ENCODE measurements around the gene PEX3. TPM values are rescaled to one million over a fixed set of nuclear protein-coding genes. Genes with fewer than 3 reads are reported as not detected.

Gene PEX3, protein sequence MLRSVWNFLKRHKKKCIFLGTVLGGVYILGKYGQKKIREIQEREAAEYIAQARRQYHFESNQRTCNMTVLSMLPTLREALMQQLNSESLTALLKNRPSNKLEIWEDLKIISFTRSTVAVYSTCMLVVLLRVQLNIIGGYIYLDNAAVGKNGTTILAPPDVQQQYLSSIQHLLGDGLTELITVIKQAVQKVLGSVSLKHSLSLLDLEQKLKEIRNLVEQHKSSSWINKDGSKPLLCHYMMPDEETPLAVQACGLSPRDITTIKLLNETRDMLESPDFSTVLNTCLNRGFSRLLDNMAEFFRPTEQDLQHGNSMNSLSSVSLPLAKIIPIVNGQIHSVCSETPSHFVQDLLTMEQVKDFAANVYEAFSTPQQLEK
- 10 to 100 TPM in 4 of 6 donors, 1 to 10 TPM in 2; 3.4 to 18.5 (median 13.1) TPM for total RNA-seq

DNA sequence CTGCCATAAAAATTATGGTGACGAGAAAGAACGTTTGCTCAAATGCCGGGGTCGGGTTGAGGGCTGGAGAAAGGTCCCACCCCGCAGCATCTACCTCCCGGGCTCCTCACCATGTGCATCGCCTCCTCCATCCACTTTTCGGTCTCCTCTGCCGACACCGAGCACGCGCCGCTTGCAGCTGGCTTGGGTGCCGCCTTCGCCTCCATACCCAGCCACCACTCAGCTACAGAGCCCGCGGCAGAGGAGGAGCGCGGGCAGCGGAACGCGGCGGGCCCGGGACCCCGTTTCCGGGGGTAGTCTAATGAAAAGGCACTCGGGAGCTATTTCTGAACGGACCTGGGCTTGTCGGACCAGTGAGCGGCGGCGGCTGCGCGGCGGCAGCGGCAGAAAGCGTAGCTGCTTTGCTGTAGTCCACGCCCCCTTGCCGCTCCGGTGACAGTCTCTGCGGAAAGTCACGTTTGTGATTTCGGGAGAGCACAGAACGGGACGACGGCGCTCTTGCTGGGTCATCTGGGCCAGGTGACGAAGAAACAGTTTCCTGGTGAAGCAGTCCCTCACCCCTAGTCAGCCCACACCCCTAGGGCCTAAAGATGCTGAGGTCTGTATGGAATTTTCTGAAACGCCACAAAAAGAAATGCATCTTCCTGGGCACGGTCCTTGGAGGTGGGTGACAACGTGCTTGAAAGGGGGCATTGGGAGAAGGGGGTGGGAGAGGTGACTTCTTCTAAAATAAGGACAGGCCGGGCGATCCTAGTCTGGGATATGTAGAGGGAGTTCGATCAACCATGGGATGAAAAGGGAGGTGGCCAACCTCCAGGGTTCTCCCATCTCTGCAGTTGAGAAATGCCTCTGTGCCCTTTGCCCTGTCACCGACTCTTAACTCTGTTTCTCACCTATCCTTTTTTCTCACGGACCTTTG, at the start of gene PEX3, which contains the start of gene ADAT2:
TSS of gene PEX3 (plus strand) at position 353 of the 919 bp plus-strand sequence. CDS start at position 591, 238 bp downstream.
TSS of gene ADAT2 (minus strand) at position 243 of the 919 bp plus-strand sequence. CDS start at position 206, 37 bp downstream.
- ATAC-seq (ENCODE audit: low FRiP score in 2 of 2) (peak; percentile 99 to 100), DNase-seq (peak; percentile 96 to 98)
- H3K4me3 ChIP-seq: peak within 1 kb of the TSS; percentile 61 to 85 (median 74)
- TF ChIP-seq CTCF (IDR thresholded peaks at IDR 0.05) (peak in 2 of 6 experiments; percentile 4 to 15), POLR2A (IDR thresholded peaks at IDR 0.05) (peak in 3 of 4 donors; percentile 63 to 74 (median 65)), EP300 (IDR thresholded peaks at IDR 0.05) (peak in 1 of 4 donors; percentile 62), POLR2AphosphoS5 (IDR thresholded peaks at IDR 0.05) (peak; percentile 74 to 89)
- H3K4me1 ChIP-seq: peaks cover 15 to 25% (median 19%) of the 10 kb centered on the region in 4 donors
- peak within 1 kb of the TSS; percentile 80 to 81 (median 81) for H3K27ac ChIP-seq
- H3K36me3 ChIP-seq: no peaks in the 10 kb centered on the region
- H3K9me3 ChIP-seq: no peaks in the 10 kb centered on the region
- no peaks in the 10 kb centered on the region for H3K27me3 ChIP-seq
- WGBS, 2 donors: 0 to 1% methylated on average over 50 to 53 of the region's 56 CpGs

DNA sequence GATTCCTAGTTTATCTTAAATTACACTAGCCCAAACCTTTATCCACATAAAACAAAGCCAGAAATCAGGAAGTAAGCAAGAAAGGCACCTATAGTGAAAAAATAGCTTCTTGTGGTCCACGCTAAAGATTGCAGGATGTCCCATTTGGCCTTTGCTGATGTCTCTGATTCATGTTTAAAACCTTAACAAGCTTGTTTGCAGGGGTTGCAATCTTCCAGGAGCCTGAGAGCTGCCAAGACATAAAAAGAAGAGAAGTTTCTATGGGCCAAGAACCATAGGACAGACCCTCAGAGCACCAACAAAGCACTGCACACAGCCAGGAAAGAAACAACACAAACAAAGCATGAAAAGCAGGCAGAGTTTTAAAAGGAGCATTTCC, 49.5 kb upstream of the PEX3 start:
- TF ChIP-seq POLR2A (IDR thresholded peaks at IDR 0.05) (no peak), EP300 (IDR thresholded peaks at IDR 0.05) (no peak), CTCF (IDR thresholded peaks at IDR 0.05) (no peak), POLR2AphosphoS5 (IDR thresholded peaks at IDR 0.05) (no peak)
- DNase-seq (no peak), ATAC-seq (ENCODE audit: low FRiP score in 2 of 2) (no peak)
- Histone ChIP-seq H3K36me3 (no peaks in the 10 kb centered on the region), H3K4me1 (peaks cover 9 to 23% (median 12%) of the 10 kb centered on the region in 4 donors), H3K27ac (peak overlapping the region in 1 of 4 donors; percentile 64), H3K27me3 (no peaks in the 10 kb centered on the region), H3K9me3 (no peaks in the 10 kb centered on the region), H3K4me3 (no peak overlapping the region)
- WGBS, 2 donors: 52 to 54% methylated on average over 1 of the region's 1 CpG

GRCh38 chr6:143401636-143402370, 48.8 kb upstream of the PEX3 start:
- H3K27me3 ChIP-seq: no peaks in the 10 kb centered on the region
- no peak overlapping the region for H3K4me3 ChIP-seq
- no peaks in the 10 kb centered on the region for H3K9me3 ChIP-seq
- no peak overlapping the region for H3K27ac ChIP-seq
- no peak for DNase-seq
- whole genome bisulfite sequencing, 2 donors: 69 to 76% methylated on average over 5 of the region's 5 CpGs
- H3K4me1 ChIP-seq: peaks cover 9 to 23% (median 12%) of the 10 kb centered on the region in 4 donors
- TF ChIP-seq POLR2AphosphoS5 (IDR thresholded peaks at IDR 0.05) (no peak), CTCF (IDR thresholded peaks at IDR 0.05) (no peak), EP300 (IDR thresholded peaks at IDR 0.05) (no peak), POLR2A (IDR thresholded peaks at IDR 0.05) (no peak)
- H3K36me3 ChIP-seq: no peaks in the 10 kb centered on the region
- ATAC-seq (ENCODE audit: low FRiP score in 2 of 2): no peak

GRCh38 chr6:143402721-143403336, 47.8 kb upstream of the PEX3 start:
- WGBS, 2 donors: 90 to 92% methylated on average over 7 of the region's 7 CpGs
- H3K4me1 ChIP-seq: peaks cover 9 to 15% (median 12%) of the 10 kb centered on the region in 4 donors
- no peaks in the 10 kb centered on the region for H3K9me3 ChIP-seq
- H3K27me3 ChIP-seq: no peaks in the 10 kb centered on the region
- H3K36me3 ChIP-seq: no peaks in the 10 kb centered on the region
- H3K27ac ChIP-seq: no peak overlapping the region
- TF ChIP-seq POLR2A (IDR thresholded peaks at IDR 0.05) (no peak), CTCF (IDR thresholded peaks at IDR 0.05) (no peak), POLR2AphosphoS5 (IDR thresholded peaks at IDR 0.05) (no peak), EP300 (IDR thresholded peaks at IDR 0.05) (no peak)
- ATAC-seq (ENCODE audit: low FRiP score in 2 of 2): no peak
- no peak for DNase-seq
- no peak overlapping the region for H3K4me3 ChIP-seq
